ENCODE data around the gene CPEB3.
"Not testable (repeated sequence)": the region's sequence is repeated elsewhere in the genome, so short reads cannot be mapped to it uniquely, and the experiment has no call there.

DNA sequence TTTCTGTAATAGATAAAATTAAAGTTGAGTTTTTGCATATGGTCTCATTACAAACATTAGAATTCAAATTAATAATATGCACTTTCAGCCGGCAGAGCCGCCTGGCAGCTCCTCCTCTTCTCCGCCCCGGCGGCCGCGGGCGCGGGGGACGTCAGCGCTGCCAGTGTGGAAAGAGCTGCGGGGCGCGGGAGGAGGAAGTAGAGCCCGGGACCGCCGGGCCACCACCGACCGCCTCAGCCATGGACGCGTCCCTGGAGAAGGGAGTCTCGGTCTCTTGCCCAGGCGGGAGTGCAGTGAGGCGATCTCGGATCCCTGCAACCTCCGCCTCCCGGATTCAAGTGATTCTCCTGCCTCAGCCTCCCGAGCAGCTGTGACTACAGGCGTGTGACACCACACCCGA, 176.0 kb downstream of the CPEB3 start:
- TF ChIP-seq CTCF, EZH2, EZH2phosphoT487 (IDR thresholded peaks at IDR 0.05): not testable (repeated sequence)

Measured in neural progenitor cell (in vitro differentiated cells).